Heart left ventricle (tissue), 16 donors: ENCODE measurements around the gene IL19. TPM values are rescaled to one million over a fixed set of nuclear protein-coding genes. Genes with fewer than 3 reads are reported as not detected.
"Not testable (repeated sequence)": the region's sequence is repeated elsewhere in the genome, so short reads cannot be mapped to it uniquely, and the experiment has no call there.

Experiments
- ATAC-seq, 4 donors: fragments of 200-7000 bp; cut with Tn5 transposase; one replicate each; pipeline ENCODE4 v1.9.1; 2020 to 2022; ENCODE audit warnings: moderate library complexity in 4 of 4, mild to moderate bottlenecking in 3 of 4, moderate number of reproducible peaks in 1 of 4
- DNase-seq, 5 donors: peaks; one replicate each; pipeline ENCODE4 v3.0.0-alpha.2; 2020
- H3K27ac ChIP-seq, 12 donors: fragments of 200-600 bp; sonication (generic) in 4 of 12; one replicate each; pipeline versions ENCODE4 v1.5.0 to v1.8.0; 2016 to 2022; ENCODE audit warnings: mild to moderate bottlenecking in 2 of 12
- H3K27me3 ChIP-seq, 9 donors: fragments of 200-600 bp; sonication (generic) in 2 of 9; one replicate each; pipeline versions ENCODE4 v1.5.1 to v1.8.0; 2016 to 2022; ENCODE audit warnings: mild to moderate bottlenecking in 3 of 9
- H3K36me3 ChIP-seq, 9 donors: fragments of 200-600 bp; sonication (generic) in 2 of 9; one replicate each; pipeline versions ENCODE4 v1.5.0 to v1.8.0; 2018 to 2022; ENCODE audit warnings: mild to moderate bottlenecking in 2 of 9
- H3K4me1 ChIP-seq, 12 donors: fragments of 200-600 bp; sonication (generic) in 4 of 12; one replicate each; pipeline versions ENCODE4 v1.5.0 to v1.8.0; 2016 to 2022; ENCODE audit warnings: mild to moderate bottlenecking in 3 of 12
- H3K4me3 ChIP-seq, 12 donors: fragments of 200-600 bp; sonication (generic) in 4 of 12; one replicate each; pipeline versions ENCODE4 v1.5.0 to v1.8.0; 2017 to 2022; ENCODE audit warnings: mild to moderate bottlenecking in 9 of 12, moderate library complexity in 4 of 12
- H3K9me3 ChIP-seq, 12 donors: fragments of 200-600 bp; sonication (generic) in 4 of 12; one replicate each; pipeline versions ENCODE4 v1.5.0 to v1.8.0; 2016 to 2022; ENCODE audit warnings: mild to moderate bottlenecking in 1 of 12
- POLR2A ChIP-seq, 2 donors: fragments of 450-650 bp; IDR thresholded peaks; one replicate each; pipeline ENCODE4 v1.6.1; 2017; ENCODE audit warnings: antibody characterized with exemption in 2 of 2, mild to moderate bottlenecking in 2 of 2, moderate library complexity in 2 of 2
- WGBS, 4 donors: extraction: QIAGEN DNeasy Blood & Tissue Kit in 2 of 4; methylation state at CpG; one replicate each; pipeline versions ENCODE4 v1.1.5 to v1.1.7; 2013 to 2018; 5-methylcytosine and 5-hydroxymethylcytosine counted together
- intact Hi-C, 10 donors: fragments of 100-400 bp; cut with DNase I; formaldehyde crosslinking; loops; one replicate each; pipeline versions ENCODE4 v1.11.1 to v1.14.2; 2022
- polyA plus RNA-seq, 2 donors: library from polyadenylated mRNA; stranded (reverse); fragments of 200-250 nt; gene quantifications; one replicate each; pipeline ENCODE4 v1.2.3, GENCODE V29; 2013
- total RNA-seq, 9 donors: library from RNA; depleted of rRNA in 2 of 9; stranded (reverse); fragments of >200 nt in 2 of 9; fragmentation: NEBNext Ultra II Directional in 3 of 9; extraction: Animal tissue kit (Norgen Biotek cat#: 25700) in 3 of 9; gene quantifications; one replicate each; pipeline versions ENCODE4 v1.1.0 to v1.2.4, GENCODE V29; 2016 to 2023
- TF ChIP-seq, protein P1 (sequence below), 12 donors: fragments of 200-600 bp; sonication (generic) in 4 of 12; IDR thresholded peaks; one replicate each; pipeline versions ENCODE4 v1.5.0 to v1.8.0; 2018 to 2022; ENCODE audit warnings: antibody characterized with exemption in 12 of 12, mild to moderate bottlenecking in 5 of 12
- donor health status: ischemic (EF 13 %, LVEDD 7.1; RV severe dilation, severe dysfunction).
- donor health status: healthy with polysubstance abuse.
- donor health status: DM: no; HTN: yes; CAD: no.
- donor health status: DM: no; HTN: no; CAD: no.
- donor health status: ischemic (EF 25% LVEDD 6.9; RV normal size, moderate dysfunction).
- donor health status: ischemic (EF 25% LVEDD 5.7; RV mildly dilated, moderate dysfunction).
- donor health status: healthy.
- donor health status: DM: yes; HTN: yes; CAD: no.
- donor health status: ischemic (EF 35%, LVEDD 5.7; RV mildly dilated, moderate dysfunction).
- donor health status: nonischemic (EF 11% LVEDD 7.7; RV severe dilation, severe dysfunction).
- donor health status: DM: yes; HTN: yes; CAD: no.
- donor health status: PGD.
- donor health status: ischemic (EF 29% LVEDD 5.4; RV normal size, mild dysfunction).
- donor health status: nonischemic (EF 23%, LVEDD 6.1; RV moderate dilation, normal function).

IL19 gene
- total and polyA plus RNA-seq, 11 donors, result not detected

DNA sequence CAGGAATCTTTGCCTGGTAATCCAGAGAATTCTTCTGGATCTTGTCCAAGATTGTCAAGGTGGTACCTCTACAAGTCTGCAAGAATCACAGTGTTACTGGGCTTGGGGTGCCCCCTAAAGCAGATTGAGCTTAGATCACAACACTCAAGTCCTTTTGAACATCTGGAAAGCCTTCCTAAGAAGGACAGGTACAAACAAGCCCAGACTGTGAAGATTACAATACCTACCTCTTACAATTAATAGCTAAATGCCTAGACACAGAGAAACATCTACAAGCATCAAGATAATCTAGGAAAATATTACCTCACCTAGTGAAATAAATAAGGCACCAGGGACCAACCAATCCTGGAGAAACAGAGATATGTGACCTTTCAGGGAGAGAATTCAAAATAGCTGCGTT is 77.4 kb downstream of the IL19 start:
- Histone ChIP-seq H3K36me3 (no peaks in the 10 kb centered on the region), H3K4me1 (no peaks in the 10 kb centered on the region), H3K9me3 (peaks cover 0 to 15% (median 3%) of the 10 kb centered on the region in 12 donors), H3K27me3 (no peaks in the 10 kb centered on the region), H3K4me3 (no peak overlapping the region), H3K27ac (no peak overlapping the region)
- ATAC-seq, result no peak
- 88 to 98% (median 91%) methylated on average over 1 of the region's 1 CpG for WGBS, 4 donors
- intact Hi-C loops, result no loop called here
- TF ChIP-seq POLR2A (IDR thresholded peaks at IDR 0.05), result no peak
- TF ChIP-seq, protein P1, sequence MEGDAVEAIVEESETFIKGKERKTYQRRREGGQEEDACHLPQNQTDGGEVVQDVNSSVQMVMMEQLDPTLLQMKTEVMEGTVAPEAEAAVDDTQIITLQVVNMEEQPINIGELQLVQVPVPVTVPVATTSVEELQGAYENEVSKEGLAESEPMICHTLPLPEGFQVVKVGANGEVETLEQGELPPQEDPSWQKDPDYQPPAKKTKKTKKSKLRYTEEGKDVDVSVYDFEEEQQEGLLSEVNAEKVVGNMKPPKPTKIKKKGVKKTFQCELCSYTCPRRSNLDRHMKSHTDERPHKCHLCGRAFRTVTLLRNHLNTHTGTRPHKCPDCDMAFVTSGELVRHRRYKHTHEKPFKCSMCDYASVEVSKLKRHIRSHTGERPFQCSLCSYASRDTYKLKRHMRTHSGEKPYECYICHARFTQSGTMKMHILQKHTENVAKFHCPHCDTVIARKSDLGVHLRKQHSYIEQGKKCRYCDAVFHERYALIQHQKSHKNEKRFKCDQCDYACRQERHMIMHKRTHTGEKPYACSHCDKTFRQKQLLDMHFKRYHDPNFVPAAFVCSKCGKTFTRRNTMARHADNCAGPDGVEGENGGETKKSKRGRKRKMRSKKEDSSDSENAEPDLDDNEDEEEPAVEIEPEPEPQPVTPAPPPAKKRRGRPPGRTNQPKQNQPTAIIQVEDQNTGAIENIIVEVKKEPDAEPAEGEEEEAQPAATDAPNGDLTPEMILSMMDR (IDR thresholded peaks at IDR 0.05), result no peak
- no peak for DNase-seq

DNA sequence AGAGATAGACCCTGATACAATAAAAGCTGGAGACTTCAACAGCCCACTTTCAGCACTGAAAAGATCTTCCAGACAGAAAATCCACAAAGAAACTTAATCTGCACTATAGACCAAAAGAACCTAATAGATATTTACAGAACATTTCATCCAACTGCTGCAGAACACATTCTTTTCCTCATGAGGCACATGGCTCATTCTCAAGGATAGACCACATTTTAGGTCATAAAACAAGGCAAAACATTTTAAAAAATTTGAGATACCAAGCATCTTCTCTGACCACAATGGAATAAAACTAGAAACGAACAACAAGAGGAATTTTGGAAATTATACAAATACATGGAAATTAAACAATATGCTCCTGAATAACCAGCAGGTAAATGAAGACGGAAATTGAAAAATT is 79.8 kb downstream of the IL19 start:
- Histone ChIP-seq H3K4me1 (no peaks in the 10 kb centered on the region), H3K4me3 (no peak overlapping the region), H3K27ac (no peak overlapping the region), H3K27me3 (no peaks in the 10 kb centered on the region), H3K36me3 (no peaks in the 10 kb centered on the region), H3K9me3 (peaks cover 0 to 22% (median 3%) of the 10 kb centered on the region in 12 donors)
- intact Hi-C loops, result no loop called here
- DNase-seq (no peak), ATAC-seq (no peak)
- WGBS, 4 donors, result 82 to 86% (median 85%) methylated on average over 2 of the region's 2 CpGs
- no peak for TF ChIP-seq POLR2A (IDR thresholded peaks at IDR 0.05)
- TF ChIP-seq, protein P1 (IDR thresholded peaks at IDR 0.05), result no peak

DNA sequence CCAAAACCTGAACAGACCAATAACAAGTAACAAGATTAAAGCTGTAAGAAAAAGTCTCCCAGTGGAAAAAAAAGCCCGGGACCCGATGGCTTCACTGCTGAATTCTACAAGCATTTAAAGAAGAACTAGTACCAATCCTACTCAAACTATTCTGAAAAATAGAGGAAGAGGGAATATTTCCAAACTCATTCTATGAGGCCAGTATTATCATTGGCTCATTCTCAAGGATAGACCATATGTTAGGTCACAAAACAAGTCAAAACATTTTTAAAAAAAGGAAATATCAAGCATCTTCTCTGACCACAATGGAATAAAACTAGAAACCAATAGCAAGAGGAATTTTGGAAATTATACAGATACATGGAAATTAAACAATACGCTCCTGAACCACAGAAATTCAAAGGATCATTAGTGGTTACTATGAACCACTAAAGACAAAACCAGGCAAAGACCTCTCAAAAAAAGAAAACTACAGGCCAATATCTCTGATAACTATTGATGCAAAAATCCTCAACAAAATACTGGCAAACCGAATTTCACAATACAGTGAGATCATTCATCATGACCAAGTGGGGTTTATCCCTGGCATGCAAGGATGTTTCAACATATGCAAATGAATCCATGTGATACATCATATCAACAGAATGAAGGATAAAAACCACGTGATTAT is 80.9 kb downstream of the IL19 start:
- Histone ChIP-seq H3K27ac (no peak overlapping the region), H3K27me3 (no peaks in the 10 kb centered on the region), H3K36me3 (no peaks in the 10 kb centered on the region), H3K9me3 (peaks cover 0 to 22% (median 3%) of the 10 kb centered on the region in 12 donors), H3K4me1 (no peaks in the 10 kb centered on the region), H3K4me3 (no peak overlapping the region)
- TF ChIP-seq, protein P1 (IDR thresholded peaks at IDR 0.05), result no peak
- no peak for TF ChIP-seq POLR2A (IDR thresholded peaks at IDR 0.05)
- intact Hi-C loops, result no loop called here
- DNase-seq, result no peak
- WGBS, 4 donors, result 63 to 76% (median 66%) methylated on average over 5 of the region's 5 CpGs
- no peak for ATAC-seq

DNA sequence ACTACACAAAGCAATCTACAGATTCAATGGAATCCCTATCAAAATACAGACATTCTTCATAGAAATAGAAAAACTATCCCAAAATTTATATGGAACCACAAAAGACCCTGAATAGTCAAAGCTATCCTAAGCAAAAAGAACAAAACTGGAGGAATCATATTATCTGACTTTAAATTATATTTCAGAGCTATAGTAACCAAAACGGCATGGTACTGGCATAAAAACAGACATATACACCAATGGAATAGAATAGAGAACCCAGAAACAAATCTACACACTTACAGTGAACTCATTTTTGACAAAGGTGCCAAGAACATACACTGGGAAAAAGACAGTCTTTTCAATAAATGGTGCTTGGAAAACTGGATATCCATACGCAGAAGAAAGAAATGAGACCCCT is 82.1 kb downstream of the IL19 start:
- ATAC-seq, H3K36me3 ChIP-seq, H3K27me3 ChIP-seq, H3K4me3 ChIP-seq, intact Hi-C loops, DNase-seq, H3K4me1 ChIP-seq, H3K27ac ChIP-seq: not testable (repeated sequence)
- H3K9me3 ChIP-seq, result peaks cover 0 to 22% (median 3%) of the 10 kb centered on the region in 12 donors
- 94 to 98% (median 96%) methylated on average over 2 of the region's 2 CpGs for WGBS, 4 donors

DNA sequence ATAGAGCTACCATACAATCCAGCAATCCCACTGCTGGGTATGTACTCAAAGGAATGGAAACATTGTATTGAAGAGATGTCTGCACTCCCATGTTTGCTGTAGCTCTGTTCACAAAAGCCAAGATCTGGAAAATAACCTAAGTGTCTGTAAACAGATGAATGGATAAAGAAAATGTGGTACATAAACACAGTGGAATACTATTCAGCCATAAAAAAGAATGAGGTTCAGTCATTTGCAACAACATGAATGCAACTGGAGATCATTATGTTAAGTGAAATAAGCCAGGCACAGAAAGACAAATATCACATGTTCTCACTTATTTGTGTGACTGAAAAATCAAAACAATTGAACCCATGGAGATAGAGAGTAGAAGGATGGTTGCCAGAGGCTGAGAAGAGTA is 83.1 kb downstream of the IL19 start:
- peaks cover 0 to 22% (median 3%) of the 10 kb centered on the region in 12 donors for H3K9me3 ChIP-seq
- H3K4me3 ChIP-seq, H3K27ac ChIP-seq, ATAC-seq, H3K4me1 ChIP-seq, intact Hi-C loops, H3K27me3 ChIP-seq, DNase-seq, H3K36me3 ChIP-seq: not testable (repeated sequence)
